Nephron progenitor cell (in vitro differentiated cells): ENCODE data around the gene CMAS.
"Not testable (repeated sequence)": the region's sequence is repeated elsewhere in the genome, so short reads cannot be mapped to it uniquely, and the experiment has no call there.

Experiments
- DNase-seq: peaks from one replicate; pipeline ENCODE4 v3.0.0; 2021
- H3K27ac Mint-ChIP-seq: 2 replicates; pipeline ENCODE4 v1.8.0; 2021; ENCODE audit warnings: mild to moderate bottlenecking, moderate library complexity, mixed read lengths
- H3K27me3 Mint-ChIP-seq: 2 replicates; pipeline ENCODE4 v1.8.0; 2021; ENCODE audit warnings: mild to moderate bottlenecking, low read depth, mixed read lengths; ENCODE audit not compliant: poor library complexity
- H3K36me3 Mint-ChIP-seq: 2 replicates; pipeline ENCODE4 v1.8.0; 2021; ENCODE audit warnings: low read depth, mixed read lengths
- H3K4me1 Mint-ChIP-seq: 2 replicates; pipeline ENCODE4 v1.8.0; 2021; ENCODE audit warnings: mixed read lengths
- H3K4me3 Mint-ChIP-seq: 2 replicates; pipeline ENCODE4 v1.8.0; 2021; ENCODE audit warnings: mild to moderate bottlenecking, moderate library complexity, mixed read lengths
- H3K9me3 Mint-ChIP-seq: 2 replicates; pipeline ENCODE4 v1.8.0; 2021; ENCODE audit warnings: mild to moderate bottlenecking, moderate library complexity, mixed read lengths
- TF ChIP-seq, protein P1 (sequence below): fragments of 200-600 bp; sonication (generic); IDR thresholded peaks from 2 replicates; pipeline ENCODE4 v1.5.0; 2021; ENCODE audit warnings: antibody characterized with exemption

Gene CMAS

GRCh38 chr12:22014041-22014782 lies 31.8 kb upstream of the CMAS start:
- Mint-ChIP-seq H3K4me3 (no peak overlapping the region), H3K4me1 (peaks cover 12% of the 10 kb centered on the region), H3K9me3 (peaks cover 15% of the 10 kb centered on the region), H3K36me3 (no peaks in the 10 kb centered on the region), H3K27me3 (no peaks in the 10 kb centered on the region), H3K27ac (no peak overlapping the region)
- TF ChIP-seq, protein P1, sequence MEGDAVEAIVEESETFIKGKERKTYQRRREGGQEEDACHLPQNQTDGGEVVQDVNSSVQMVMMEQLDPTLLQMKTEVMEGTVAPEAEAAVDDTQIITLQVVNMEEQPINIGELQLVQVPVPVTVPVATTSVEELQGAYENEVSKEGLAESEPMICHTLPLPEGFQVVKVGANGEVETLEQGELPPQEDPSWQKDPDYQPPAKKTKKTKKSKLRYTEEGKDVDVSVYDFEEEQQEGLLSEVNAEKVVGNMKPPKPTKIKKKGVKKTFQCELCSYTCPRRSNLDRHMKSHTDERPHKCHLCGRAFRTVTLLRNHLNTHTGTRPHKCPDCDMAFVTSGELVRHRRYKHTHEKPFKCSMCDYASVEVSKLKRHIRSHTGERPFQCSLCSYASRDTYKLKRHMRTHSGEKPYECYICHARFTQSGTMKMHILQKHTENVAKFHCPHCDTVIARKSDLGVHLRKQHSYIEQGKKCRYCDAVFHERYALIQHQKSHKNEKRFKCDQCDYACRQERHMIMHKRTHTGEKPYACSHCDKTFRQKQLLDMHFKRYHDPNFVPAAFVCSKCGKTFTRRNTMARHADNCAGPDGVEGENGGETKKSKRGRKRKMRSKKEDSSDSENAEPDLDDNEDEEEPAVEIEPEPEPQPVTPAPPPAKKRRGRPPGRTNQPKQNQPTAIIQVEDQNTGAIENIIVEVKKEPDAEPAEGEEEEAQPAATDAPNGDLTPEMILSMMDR = no peak
- no peak for DNase-seq

- peaks cover 12% of the 10 kb centered on the region for H3K4me1 Mint-ChIP-seq
- peaks cover 11% of the 10 kb centered on the region for H3K9me3 Mint-ChIP-seq
- H3K36me3 Mint-ChIP-seq = no peaks in the 10 kb centered on the region
- H3K4me3 Mint-ChIP-seq = no peak overlapping the region
- H3K27me3 Mint-ChIP-seq = no peaks in the 10 kb centered on the region
- no peak for DNase-seq
- no peak overlapping the region for H3K27ac Mint-ChIP-seq
- TF ChIP-seq, protein P1 = no peak
Observed at GRCh38 chr12:22014783-22015144, 31.3 kb upstream of the CMAS start.

DNA sequence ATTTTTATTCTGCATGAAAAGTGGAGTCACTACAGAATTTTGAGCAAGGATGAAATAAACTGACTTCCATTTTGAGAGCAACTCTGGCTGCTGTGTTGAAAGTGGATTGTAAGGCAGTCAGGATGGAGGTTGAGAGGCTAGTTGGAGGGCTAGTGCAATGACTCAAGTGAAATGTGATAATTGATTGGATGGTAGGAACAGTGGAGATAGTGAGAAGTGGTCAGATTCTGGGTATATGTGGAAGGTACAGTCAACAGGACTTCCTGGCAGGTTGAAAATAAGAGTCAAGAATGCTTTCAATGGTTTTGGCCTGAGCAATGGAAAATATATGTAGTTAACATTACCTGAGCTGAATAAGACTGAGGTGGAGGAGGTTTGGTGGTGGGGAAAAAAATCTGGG lies 29.0 kb upstream of the CMAS start:
- Mint-ChIP-seq H3K9me3 (no peaks in the 10 kb centered on the region), H3K27ac (no peak overlapping the region), H3K4me3 (no peak overlapping the region), H3K27me3 (no peaks in the 10 kb centered on the region), H3K36me3 (no peaks in the 10 kb centered on the region), H3K4me1 (peaks cover 12% of the 10 kb centered on the region)
- TF ChIP-seq, protein P1 = no peak
- no peak for DNase-seq

- Mint-ChIP-seq H3K36me3 (no peaks in the 10 kb centered on the region), H3K27ac (no peak overlapping the region), H3K27me3 (no peaks in the 10 kb centered on the region), H3K9me3 (peaks cover 17% of the 10 kb centered on the region), H3K4me3 (no peak overlapping the region), H3K4me1 (peaks cover 9% of the 10 kb centered on the region)
- DNase-seq = no peak
- TF ChIP-seq, protein P1 = no peak
Observed at GRCh38 chr12:22018860-22019259, 27.2 kb upstream of the CMAS start.

GRCh38 chr12:22023489-22023888 lies 22.5 kb upstream of the CMAS start:
- H3K9me3 Mint-ChIP-seq = peaks cover 27% of the 10 kb centered on the region

DNA sequence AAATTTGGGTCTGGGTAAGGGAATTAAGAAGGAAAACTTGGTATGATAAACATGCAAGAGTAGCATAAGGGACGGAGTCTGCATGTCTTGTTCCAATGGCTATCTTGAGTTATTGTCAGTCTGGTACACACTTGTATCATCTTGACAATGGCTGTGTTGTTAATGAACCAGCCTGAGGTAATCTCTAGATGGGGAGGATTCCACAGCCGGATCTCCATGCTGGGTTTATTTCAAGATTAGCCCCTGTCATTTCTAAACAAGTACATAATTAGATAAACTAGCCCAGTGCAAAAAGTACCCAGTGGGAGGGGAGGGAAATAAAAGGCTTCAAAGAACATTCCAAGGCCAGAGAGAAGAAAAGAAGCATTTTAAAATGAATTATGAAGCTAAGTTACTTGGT lies 16.5 kb upstream of the CMAS start:
- Mint-ChIP-seq H3K4me1 (peaks cover 2% of the 10 kb centered on the region), H3K27ac (no peak overlapping the region), H3K27me3 (no peaks in the 10 kb centered on the region), H3K36me3 (no peaks in the 10 kb centered on the region), H3K4me3 (no peak overlapping the region), H3K9me3 (peaks cover 4% of the 10 kb centered on the region)
- no peak for DNase-seq
- TF ChIP-seq, protein P1 = no peak

More at GRCh38 chr12:22023489-22023888, 22.5 kb upstream of the CMAS start:
- not testable (repeated sequence) for H3K27me3 Mint-ChIP-seq, H3K4me3 Mint-ChIP-seq, H3K27ac Mint-ChIP-seq, H3K36me3 Mint-ChIP-seq, H3K4me1 Mint-ChIP-seq, DNase-seq
